GM18909 (cell line): ENCODE results near the gene SEC14L2.
"Not testable (repeated sequence)": the region's sequence is repeated elsewhere in the genome, so short reads cannot be mapped to it uniquely, and the experiment has no call there.

Source experiments
- ATAC-seq: cut with Tn5 transposase; IDR thresholded peaks from one replicate; pipeline ENCODE4 v1.9.1; 2021; ENCODE audit warnings: mild to moderate bottlenecking; ENCODE audit not compliant: unreplicated experiment, poor library complexity

The SEC14L2 gene

DNA sequence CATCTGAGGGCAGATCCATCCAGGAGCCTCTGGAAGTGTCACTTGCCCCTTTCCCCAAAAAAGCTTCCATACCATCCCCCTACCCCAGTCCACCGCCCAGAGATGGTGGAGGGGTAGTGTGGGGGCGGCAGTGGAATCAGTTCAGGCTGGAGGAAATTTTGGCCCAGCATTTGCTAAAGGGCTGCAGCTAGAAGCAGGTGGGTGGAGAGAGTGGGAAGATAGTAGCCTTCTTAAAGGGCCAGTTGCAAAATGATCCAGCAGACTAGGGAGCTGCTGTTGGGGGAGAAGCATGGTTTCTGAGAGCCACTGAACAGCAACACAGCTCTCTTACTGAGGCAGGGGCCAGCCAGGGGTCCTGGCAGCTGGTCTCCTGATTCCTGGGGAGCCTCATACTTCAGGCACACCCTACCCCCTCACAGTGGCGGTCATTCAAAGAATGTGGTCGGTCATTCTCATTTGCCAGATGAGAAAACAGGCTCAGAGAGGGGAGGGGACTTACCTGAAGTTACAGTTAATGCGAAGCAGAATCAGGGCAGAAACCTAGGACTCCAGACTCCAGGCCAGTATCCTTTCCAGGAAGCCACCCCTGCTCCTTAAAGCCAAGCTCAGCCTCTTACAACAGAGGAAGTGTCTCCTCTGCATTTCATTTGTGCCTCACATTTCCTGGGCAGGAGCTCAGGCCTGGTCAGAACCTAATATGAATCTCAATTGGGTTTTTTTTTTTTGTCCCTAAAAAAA, 5.4 kb downstream of the SEC14L2 start:
- ATAC-seq, result no peak

DNA sequence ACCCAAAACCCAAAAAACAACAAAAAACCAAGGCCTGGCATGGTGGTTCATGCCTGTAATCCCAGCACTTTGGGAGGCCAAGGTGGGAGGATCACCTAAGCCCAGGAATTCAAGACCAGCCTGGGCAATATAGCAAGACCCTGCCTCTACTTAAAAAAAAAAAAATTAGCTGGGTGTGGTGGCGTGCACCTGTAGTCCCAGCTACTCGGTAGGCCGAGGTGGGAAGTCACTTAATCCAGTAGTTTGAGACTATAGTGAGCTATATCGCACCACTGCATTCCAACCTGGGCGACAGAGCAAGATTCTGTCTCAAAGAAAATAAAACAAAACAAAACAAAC, 5.9 kb downstream of the SEC14L2 start:
- not testable (repeated sequence) for ATAC-seq

DNA sequence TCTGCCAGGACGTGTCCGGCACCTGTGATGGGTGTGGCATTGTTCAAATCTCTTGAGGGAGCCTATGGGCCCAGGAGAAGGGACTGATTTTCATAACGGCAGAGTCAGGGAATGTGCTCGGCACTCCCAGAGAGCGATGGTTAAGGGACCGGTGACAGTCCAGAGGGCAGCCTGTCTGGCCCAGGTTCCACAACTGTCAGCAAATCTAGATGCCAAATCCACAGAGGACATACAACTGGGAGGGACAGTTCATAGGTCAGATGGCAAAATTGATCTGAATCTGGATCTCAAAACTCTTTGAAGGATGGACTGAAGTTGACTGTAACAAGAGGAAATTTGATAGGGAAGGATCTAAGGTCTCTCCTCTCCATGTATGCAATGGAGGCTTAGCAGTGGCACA, 7.5 kb downstream of the SEC14L2 start:
- ATAC-seq, result no peak

DNA sequence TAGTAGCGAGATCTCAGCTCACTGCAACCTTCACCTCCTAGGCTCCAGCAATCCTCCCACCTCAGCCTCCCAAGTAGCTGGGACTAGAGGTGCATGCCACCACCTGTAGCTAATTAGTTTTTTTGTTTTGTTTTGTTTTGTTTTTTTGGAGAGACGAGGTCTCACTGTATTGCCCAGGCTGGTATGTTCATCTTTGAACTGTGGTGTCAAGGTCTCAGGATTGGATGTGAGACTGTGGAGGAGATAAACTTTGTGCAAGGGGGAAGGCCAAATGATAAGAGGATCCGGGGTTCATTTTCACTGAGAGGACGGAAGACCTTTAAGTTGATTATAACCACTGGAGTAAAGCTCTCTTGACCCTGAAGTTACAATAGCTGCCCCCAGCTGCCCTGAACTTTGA, 8.9 kb downstream of the SEC14L2 start:
- ATAC-seq, result no peak

DNA sequence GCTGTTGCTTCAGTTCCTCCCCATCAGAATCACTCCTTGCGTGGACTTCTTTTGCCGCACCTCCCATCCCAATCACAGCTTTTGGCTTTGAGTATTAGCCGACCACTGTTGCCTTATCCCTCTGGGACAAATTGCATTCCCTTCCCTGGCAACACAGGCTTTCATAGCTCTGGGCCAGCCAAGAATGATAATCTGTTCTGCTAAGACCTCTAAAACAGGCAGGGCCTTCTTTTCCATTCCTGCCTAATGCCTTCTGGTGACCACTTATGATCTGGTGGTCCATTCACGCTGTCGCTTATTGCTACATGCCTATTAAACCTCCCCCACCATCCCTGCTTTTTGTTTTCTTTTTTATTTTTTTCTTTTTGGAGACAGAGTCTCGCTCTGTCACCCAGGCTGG, 9.6 kb downstream of the SEC14L2 start:
- no peak for ATAC-seq

DNA sequence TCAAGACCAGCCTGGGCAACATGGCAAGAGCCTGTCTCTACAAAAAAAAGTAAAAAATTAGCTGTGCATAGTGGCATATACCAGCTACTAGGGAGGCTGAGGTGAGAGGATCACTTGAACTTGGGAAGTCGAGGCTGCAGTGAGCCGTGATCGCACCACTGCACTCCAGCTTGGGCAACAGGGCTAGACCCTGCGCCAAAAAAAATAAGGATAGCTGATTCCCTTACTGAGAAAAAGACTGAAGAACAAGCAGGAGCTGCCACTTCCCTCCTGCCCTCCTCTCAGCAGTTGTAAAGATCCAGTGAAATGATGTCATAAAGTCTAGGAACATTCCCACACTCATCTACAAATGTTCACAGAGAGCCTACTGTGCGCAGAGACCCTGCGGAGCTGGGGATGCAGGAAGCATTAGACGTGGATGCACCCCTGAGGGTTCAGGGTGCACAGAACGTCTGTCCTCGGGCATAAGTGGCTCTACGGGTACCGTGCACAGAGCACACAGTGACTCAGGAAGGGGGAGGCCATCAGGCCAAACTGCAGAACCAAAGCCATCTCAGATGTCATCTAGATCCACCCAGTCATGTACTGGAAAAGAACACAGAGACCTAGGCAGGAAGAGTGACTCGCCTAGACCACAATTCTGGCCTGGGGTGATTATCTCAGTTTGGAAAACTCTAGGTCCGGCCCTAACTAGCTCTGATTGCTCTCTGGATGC, 11.7 kb downstream of the SEC14L2 start:
- ATAC-seq, result no peak

DNA sequence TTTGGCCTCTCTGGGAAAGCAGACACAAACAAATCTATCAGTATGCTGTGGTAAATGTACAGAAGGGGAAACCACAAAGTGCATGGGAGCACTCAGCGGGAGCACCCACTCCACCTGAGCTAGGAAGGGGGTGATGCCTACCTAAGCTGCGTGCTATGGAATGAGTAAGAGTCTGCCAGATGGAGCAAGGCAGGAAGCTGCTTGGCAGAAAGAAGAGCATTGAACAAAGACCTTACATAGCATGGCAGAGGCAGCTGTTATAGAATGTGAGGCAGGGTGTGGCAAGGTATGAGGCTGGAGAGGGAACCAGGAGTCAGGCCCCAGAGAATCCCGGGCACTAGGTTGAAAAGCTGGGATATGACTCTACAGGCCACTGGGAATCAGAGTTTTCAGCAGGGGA, 15.0 kb downstream of the SEC14L2 start:
- no peak for ATAC-seq

DNA sequence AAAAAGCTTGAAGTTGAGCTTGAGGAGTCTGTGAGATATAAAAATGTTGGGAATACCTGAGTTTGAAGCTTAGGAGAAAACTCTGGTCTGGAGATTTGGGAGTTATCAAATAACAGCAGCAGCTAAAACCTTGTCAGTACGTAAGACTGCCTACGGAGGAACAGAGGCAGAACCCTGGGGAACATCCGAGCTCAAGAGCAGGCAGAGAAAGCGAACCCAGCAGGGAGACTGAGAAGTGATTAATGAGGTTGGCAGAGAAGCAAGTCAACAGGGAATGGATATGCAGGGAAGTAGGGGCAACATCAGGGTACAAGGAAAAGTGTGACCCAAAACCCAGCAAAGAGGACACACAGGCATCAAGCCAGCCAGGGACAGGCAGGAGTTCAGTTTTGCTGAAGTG, 16.2 kb downstream of the SEC14L2 start:
- ATAC-seq, result no peak

DNA sequence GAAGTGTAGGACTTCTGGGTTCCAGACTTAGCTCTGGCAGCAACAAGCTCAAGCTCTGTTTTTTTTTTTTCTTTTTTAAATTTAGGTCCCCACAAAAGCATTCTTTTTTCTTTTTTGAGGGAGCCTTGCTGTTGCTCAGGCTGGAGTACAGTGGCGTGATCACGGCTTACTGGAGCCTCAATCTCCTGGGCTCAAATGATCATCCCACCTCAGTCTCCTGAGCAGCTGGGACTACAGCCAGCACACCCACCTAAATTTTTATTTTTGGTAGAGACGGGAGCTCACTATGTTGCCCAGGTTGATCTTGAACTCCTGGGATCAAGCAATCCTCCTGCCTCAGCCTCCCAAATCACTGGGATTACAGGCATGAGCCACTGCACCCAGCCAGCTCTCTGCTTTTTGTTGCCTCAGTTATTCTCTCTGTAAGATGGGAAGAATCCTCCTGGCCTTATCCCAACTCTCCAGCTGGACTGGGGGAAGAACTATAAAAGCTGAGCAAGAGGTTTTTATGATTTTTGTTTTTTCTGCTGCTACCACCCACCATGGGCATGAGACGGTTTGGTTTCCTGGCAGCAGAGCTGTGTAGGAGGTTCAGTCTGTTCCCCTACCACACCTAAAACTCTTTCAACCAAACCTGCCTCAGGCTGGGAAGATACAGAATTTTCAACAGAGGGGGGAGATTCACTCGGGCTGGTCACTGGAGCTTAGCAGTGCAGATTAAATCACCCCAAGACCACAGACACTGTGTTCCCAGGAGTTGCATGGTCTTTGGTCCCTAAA, 17.1 kb downstream of the SEC14L2 start:
- ATAC-seq, result no peak

DNA sequence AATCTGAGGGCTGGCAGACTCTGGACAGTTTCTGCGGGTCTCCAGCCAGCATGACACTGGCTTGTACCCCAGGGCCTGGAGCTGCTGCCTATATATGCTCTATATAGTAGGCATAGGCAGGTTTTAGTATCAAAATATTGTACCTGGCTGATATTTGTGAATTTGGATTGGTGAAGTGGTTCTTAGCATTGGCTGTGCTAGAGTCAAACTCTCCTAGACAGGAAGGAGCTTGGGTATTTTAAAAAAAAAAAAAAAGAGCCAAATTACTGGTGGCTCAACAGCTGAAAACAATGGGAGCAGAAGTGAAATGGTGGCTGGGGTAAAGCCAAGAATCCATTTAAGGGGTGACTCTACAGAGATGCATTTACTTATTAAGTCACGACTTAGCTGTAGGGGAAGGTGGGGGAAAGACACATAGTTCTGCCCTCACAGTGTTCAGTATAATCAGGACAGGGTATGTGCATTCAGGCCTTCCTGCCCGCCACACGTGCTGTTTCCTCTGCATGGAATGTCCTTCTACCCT, 17.8 kb downstream of the SEC14L2 start:
- ATAC-seq, result no peak

DNA sequence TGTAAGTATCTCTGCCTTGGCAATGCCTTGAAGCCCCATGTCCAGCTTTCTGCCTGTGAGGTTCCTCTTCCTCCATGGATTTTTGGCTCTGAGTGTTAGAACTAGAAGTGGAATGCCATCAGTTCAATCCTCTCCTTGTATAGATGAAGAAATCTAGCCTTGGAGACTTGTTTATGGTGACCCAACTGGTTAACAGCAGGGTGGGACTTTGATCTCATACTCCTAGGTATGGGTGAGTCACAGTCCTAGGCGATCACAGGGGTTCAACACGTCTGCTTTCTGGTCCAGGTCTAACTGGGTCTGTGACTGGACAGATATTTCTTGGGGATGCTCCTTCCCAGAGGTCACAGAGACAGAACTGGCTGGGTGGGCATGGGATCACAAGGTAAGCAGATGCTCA, 19.6 kb downstream of the SEC14L2 start:
- no peak for ATAC-seq

DNA sequence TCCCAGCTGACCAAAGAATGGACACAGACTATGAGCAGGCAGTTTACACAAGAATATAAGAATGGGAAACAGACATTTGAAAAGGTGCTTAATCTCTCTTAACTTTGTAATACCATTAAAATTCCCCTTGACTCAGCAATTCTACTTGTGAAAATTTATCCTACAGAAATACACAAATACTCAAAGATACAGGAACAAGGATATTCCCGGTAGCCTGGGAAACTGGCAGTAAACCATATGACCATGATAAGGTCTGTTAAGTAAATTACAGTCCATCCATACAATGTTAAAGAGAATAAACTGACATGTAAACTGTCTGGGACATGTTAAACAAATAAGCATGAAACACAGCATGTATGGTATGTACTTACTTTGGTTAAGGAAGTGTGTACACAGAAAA, 20.0 kb downstream of the SEC14L2 start:
- ATAC-seq, result no peak

DNA sequence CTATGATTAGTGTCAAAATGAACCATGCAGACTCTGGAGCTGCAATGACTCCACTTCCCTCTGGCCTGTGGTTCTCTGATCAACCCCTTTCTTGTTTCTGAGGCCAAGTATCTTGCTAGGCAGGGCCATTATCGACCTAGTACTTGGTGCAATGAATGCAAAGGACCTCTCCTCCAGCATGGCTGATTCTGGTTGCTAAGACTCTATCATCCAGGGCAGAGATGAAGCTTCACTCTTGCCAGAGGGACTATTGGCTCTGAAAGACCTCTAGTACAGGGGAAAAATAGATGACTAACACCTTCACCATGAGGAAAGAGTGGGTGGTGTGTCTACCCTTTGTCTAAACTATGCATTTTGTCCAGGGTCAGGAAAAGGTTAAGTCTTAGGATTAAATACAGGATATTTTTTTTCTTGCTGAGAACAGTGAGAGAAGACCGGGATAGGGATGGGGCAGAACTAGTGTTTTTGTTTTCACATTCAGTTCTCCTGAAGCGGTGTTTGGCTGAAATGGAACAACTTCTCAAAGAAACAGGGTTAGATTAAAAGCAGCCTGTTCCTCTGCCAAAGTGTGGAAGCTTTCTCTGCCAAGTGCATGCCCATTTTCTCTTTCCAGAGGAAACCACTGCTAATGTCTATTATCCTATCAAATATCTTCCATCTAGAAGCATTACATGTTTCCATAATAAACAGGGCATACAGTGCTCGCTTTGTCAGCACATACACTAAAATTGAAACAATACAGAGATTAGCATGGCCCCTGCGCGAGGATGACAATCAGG, 23.7 kb downstream of the SEC14L2 start:
- no peak for ATAC-seq

DNA sequence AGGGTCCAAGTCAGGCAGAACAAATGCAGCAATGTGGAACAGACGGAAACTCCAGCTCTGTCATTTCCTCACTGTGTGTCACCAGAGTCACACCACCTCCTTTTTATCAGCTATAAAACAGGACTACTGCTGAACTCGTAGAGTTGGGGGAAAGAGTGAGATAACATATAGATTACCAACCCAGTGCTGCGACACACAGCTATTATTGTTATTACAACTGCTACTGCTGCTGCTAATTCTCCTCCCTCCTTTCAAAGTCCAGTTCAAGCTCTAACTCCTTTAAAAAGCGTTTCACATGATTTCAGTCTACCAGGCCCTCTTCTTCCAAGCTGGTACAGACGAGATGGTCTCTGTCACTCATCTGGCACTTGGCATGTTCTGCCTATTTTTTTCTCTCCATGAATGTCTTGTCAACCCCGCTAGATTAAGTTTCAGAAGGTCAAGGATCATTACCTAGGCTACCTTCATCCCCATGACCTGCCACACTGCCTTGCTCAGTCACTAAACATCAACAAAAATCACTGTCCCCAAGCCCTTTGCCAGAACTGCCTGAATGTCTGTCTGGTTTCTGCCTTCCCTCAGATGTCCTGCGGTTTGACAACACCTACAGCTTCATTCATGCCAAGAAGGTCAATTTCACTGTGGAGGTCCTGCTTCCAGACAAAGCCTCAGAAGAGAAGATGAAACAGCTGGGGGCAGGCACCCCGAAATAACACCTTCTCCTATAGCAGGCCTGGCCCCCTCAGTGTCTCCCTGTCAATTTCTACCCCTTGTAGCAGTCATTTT, 25.1 kb downstream of the SEC14L2 start:
- ATAC-seq, result no peak

DNA sequence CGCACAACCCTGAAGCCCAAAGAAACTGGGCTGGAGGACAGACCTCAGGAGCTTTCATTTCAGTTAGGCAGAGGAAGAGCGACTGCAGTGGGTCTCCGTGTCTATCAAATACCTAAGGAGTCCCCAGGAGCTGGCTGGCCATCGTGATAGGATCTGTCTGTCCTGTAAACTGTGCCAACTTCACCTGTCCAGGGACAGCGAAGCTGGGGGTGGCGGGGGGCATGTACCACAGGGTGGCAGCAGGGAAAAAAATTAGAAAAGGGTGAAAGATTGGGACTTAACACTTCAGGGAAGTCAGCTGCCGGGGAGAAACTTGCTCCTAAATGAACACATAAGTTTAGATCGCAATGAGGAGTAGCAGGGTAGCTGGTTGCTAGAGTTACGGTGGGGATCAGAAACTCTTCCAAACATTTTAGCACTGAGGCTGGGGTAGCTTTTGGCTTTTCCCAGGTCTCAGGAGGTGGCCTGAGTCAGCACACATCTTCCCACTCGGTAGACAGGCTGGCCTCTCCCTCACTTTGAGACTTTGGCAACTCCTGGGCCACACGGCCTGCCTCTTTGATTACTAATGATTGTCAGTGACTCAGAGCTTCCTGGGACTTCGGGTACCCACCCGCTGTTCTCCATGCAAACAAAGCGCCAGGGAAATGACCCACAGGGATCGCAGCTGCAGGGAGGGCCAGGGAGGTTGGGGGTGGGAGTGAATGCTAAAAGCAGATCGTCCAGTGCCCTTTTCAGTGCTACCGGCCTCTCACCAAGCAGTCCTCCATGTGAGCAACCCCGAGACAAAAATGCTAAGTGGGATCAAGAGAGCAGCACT, 25.9 kb downstream of the SEC14L2 start:
- ATAC-seq, result no peak

DNA sequence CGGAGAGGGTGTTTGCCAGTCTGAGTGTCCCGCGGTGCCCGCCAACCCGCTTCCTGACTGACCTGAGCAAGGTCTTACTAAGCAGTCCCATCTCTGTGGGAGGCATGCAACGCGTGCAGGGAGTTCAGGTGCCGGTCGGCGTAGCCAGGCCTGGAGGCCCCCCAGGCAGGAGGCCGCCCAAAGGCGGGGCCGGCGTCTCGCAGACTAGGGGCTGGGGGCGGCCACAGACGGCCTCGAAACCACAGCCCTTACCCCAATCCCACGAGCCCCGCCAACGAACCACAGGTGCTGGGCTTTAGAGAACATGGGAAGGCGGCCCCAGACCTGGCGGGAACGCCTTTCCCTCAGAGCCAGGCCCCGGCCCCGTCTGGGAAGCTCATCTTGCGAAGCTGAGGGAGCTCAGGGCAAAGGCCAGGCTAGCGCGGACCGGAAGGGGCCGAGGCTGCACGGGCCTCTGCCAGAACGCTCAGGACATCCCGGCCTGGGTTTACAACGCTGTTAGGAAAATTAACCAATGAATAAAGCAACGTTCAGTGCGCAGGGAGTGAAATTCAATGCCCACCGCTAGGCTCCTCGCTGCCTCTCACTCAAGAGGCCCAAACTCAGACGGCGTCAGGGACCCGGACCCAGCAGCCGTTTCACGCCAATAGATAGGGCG, 26.6 kb downstream of the SEC14L2 start:
- ATAC-seq, result peak; percentile 32

DNA sequence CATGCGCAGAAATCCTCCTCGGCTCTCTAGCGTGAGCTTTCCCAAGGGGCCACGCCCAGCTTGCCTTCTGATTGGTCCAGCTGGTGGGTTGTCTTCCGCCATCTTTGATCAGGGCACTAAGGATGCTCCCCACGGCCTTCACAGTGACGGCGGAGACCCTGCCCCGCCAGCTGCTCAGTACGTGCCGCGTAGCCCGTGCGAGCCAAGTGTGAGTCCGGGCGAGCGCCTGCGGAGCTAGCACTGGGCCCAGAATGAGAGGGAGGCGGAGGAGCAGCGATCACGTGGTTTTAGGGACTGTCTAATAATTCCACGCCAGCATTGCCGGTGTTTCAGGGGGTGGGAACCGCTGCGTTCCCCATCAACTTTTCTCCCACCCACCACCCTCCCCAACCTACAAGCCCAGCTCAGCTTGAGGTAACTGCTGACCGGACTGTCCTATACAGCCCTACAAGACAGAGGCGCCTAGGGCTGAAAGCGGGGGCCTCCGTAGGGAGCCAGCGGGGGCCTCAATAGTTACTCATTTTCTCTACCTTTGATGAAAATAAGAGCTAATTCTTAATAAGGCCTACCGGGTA, 27.2 kb downstream of the SEC14L2 start:
- ATAC-seq, result peak; percentile 84
